ENCODE results near the gene TMEM101.
"Not testable (repeated sequence)": the region's sequence is repeated elsewhere in the genome, so short reads cannot be mapped to it uniquely, and the experiment has no call there.

TMEM101 gene

GRCh38 chr17:43979011-43979410, 35.8 kb downstream of the TMEM101 start:
- no peak for TF ChIP-seq CTCF (IDR thresholded peaks at IDR 0.05; ENCODE audit: control extremely low read depth, extremely low read depth, low read depth, missing control alignments)
- no peak for DNase-seq (ENCODE audit: extremely low spot score)
- ChIA-PET CTCF (no interaction called here), POLR2A (no interaction called here)

GRCh38 chr17:43978078-43978477, 36.7 kb downstream of the TMEM101 start:
- CTCF ChIA-PET = no interaction called here
- POLR2A ChIA-PET = no interaction called here
- DNase-seq (ENCODE audit: extremely low spot score) = no peak
- no peak for TF ChIP-seq CTCF (IDR thresholded peaks at IDR 0.05; ENCODE audit: control extremely low read depth, extremely low read depth, low read depth, missing control alignments)

GRCh38 chr17:43976963-43977837, 37.6 kb downstream of the TMEM101 start:
- POLR2A ChIA-PET = no interaction called here
- CTCF ChIA-PET = interaction anchor here (1.3 kb wide), 1 partner anchor 33 kb away, joined by 4 read pairs; no protein-coding TSS in a partner anchor
- TF ChIP-seq CTCF (IDR thresholded peaks at IDR 0.05; ENCODE audit: control extremely low read depth, extremely low read depth, low read depth, missing control alignments) = no peak
- DNase-seq (ENCODE audit: extremely low spot score) = no peak

GRCh38 chr17:43975898-43976297, 38.9 kb downstream of the TMEM101 start:
- no peak for TF ChIP-seq CTCF (IDR thresholded peaks at IDR 0.05; ENCODE audit: control extremely low read depth, extremely low read depth, low read depth, missing control alignments)
- CTCF ChIA-PET = no interaction called here
- POLR2A ChIA-PET = no interaction called here
- DNase-seq (ENCODE audit: extremely low spot score) = no peak

GRCh38 chr17:43974382-43975266, 40.1 kb downstream of the TMEM101 start:
- CTCF ChIA-PET = interaction anchor here (1.0 to 1.8 kb wide), 2 partner anchors 31 to 65 kb away, joined by 5 read pairs; no protein-coding TSS in a partner anchor
- no peak for TF ChIP-seq CTCF (IDR thresholded peaks at IDR 0.05; ENCODE audit: control extremely low read depth, extremely low read depth, low read depth, missing control alignments)
- no peak for DNase-seq (ENCODE audit: extremely low spot score)
- POLR2A ChIA-PET = no interaction called here

GRCh38 chr17:43972444-43973212, 42.1 kb downstream of the TMEM101 start:
- CTCF ChIA-PET = interaction anchor here (0.9 kb wide), 2 partner anchors 22 to 62 kb away, joined by 3 read pairs; no protein-coding TSS in a partner anchor

GRCh38 chr17:43971436-43971835, 43.3 kb downstream of the TMEM101 start:
- CTCF ChIA-PET = interaction anchor here (0.9 to 2.1 kb wide), 2 partner anchors 27 to 61 kb away, joined by 3 to 9 read pairs; no protein-coding TSS in a partner anchor
- DNase-seq (ENCODE audit: extremely low spot score); POLR2A ChIA-PET: not testable (repeated sequence)

More at GRCh38 chr17:43972444-43973212, 42.1 kb downstream of the TMEM101 start:
- POLR2A ChIA-PET; DNase-seq (ENCODE audit: extremely low spot score): not testable (repeated sequence)

All from GM10248 (cell line).